ENCODE results near the gene MATN1.

Gene MATN1

DNA sequence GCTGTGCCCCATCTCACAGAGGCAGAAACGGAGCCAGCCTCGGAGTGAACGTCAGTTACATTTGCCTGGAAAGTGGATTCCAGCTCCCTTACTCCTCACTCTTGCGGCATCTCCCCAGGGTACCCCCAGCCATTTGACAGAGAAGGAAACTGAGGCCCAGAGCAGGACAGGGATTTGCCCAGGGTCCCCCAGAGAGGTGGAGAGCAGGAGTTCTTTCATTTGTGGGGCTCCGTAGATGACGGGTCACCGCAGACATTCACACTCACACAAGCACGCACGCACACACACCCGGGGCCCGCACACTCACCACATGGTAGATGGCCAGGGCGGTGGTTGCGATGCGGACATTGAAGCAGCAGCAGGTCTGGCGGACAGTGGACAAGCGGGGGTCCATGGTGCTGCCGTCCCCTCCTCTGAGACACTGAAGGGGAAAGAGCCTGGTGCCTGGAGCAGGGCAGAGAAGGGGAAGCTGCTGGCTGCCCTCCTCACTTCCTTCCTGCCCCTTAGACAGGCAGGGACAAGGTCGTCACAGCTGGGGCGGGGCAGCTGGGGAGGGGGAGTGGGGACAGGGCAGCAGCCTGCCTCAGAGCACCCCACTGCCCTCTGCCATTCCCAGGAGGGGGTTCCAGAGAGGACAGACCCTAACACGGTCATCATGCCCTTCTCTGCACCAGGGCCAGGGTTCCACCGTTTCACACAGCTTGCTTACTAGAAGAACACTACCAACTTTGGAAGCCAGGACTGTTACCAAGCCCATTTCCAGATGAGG lies 34.2 kb upstream of the MATN1 start, which contains the start of gene LAPTM5:
Gene LAPTM5, minus strand, starts transcription at position 423 of the 769 bp plus-strand sequence. Its CDS starts 29 bp downstream, at position 394.
- Histone ChIP-seq H3K36me3 (ENCODE audit: control insufficient read depth in 5 of 5, insufficient read depth in 5 of 5, low read length in 5 of 5) (no peaks in the 10 kb centered on the region), H3K4me1 (ENCODE audit: control insufficient read depth in 5 of 5, insufficient read depth in 5 of 5, low read length in 5 of 5) (peaks cover 9 to 92% (median 52%) of the 10 kb centered on the region in 5 donors), H3K4me3 (ENCODE audit: low read depth in 1 of 5, low read length in 5 of 5) (peak within 1 kb of the TSS; percentile 52 to 80 (median 70)), H3K9me3 (ENCODE audit: control insufficient read depth in 5 of 5, low read length in 5 of 5) (no peaks in the 10 kb centered on the region), H3K27ac (ENCODE audit: low read depth, low read length) (peak within 1 kb of the TSS; percentile 78), H3K9ac (ENCODE audit: low read length in 5 of 5) (peak within 1 kb of the TSS; percentile 22 to 80 (median 67)), H3K27me3 (ENCODE audit: control insufficient read depth in 5 of 5, insufficient read depth in 4 of 5, low read length in 5 of 5) (no peaks in the 10 kb centered on the region)

DNA sequence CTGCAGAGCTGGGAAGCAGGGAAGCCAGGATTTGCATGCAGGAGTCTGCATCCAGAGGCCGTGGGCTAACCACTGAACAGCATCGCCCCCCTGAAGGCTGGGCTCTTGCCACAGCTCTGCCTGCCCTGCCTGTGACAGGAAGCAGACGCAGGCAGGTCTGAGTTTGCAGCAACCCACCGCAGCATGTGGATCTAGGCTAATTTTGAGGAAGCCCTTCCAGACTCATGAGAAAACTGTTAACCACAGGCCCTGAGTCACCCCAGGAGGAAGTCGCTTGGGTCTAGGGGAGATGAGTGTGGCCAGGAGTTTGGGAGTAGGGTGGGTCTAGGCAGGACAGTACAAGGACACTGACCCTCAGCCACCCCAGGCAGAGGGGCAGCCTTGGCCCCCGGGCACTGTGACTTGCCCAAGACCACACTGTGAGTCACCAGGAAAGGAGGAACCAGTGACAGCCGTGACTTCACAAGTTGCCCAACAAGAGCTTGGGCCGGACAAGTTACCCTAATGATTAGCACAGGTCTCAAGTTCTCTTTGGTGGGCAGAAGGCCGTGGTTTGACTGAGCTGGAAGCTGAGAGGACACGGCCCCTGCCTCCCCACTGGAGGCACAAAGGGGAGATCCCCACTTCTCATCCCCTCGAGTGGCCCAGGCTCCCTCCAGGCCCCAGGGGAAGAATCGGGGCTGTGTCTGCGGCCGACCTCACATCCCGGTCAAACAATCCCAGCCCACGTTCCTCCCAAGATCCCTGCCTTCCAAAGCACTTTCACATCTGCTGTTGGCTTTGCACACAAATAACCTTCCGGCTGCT lies 33.4 kb upstream of the MATN1 start:
- no peaks in the 10 kb centered on the region for H3K36me3 ChIP-seq (ENCODE audit: control insufficient read depth in 5 of 5, insufficient read depth in 5 of 5, low read length in 5 of 5)
- H3K4me1 ChIP-seq (ENCODE audit: control insufficient read depth in 5 of 5, insufficient read depth in 5 of 5, low read length in 5 of 5), result peaks cover 6 to 92% (median 44%) of the 10 kb centered on the region in 5 donors
- peak overlapping the region; percentile 52 to 80 (median 70) for H3K4me3 ChIP-seq (ENCODE audit: low read depth in 1 of 5, low read length in 5 of 5)
- H3K9me3 ChIP-seq (ENCODE audit: control insufficient read depth in 5 of 5, low read length in 5 of 5), result no peaks in the 10 kb centered on the region
- H3K27ac ChIP-seq (ENCODE audit: low read depth, low read length), result peak overlapping the region; percentile 78
- no peaks in the 10 kb centered on the region for H3K27me3 ChIP-seq (ENCODE audit: control insufficient read depth in 5 of 5, insufficient read depth in 4 of 5, low read length in 5 of 5)
- H3K9ac ChIP-seq (ENCODE audit: low read length in 5 of 5), result peak overlapping the region; percentile 22 to 80 (median 67)

DNA sequence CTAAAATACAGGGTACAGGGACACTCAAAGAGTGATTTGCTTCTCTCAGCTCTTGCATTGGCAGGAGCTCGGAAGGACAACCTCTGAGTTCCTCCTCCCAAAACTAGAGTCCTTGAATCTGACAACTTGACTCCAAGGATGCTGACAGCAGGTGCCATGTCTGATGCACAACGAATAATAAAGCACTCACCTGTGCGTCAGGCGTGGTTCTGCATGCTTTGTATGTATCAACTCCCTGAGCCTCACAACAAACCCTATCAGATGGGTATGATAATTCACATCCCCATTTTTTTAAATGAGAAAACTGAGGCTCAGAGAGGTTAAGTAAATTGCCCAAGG lies 32.8 kb upstream of the MATN1 start:
- Histone ChIP-seq H3K9ac (ENCODE audit: low read length in 5 of 5) (peak overlapping the region in 2 of 5 donors; percentile 67 to 80), H3K9me3 (ENCODE audit: control insufficient read depth in 5 of 5, low read length in 5 of 5) (no peaks in the 10 kb centered on the region), H3K36me3 (ENCODE audit: control insufficient read depth in 5 of 5, insufficient read depth in 5 of 5, low read length in 5 of 5) (no peaks in the 10 kb centered on the region), H3K4me3 (ENCODE audit: low read depth in 1 of 5, low read length in 5 of 5) (peak overlapping the region; percentile 32 to 73 (median 69)), H3K27me3 (ENCODE audit: control insufficient read depth in 5 of 5, insufficient read depth in 4 of 5, low read length in 5 of 5) (no peaks in the 10 kb centered on the region), H3K27ac (ENCODE audit: low read depth, low read length) (peak overlapping the region; percentile 78), H3K4me1 (ENCODE audit: control insufficient read depth in 5 of 5, insufficient read depth in 5 of 5, low read length in 5 of 5) (peaks cover 2 to 92% (median 41%) of the 10 kb centered on the region in 5 donors)

DNA sequence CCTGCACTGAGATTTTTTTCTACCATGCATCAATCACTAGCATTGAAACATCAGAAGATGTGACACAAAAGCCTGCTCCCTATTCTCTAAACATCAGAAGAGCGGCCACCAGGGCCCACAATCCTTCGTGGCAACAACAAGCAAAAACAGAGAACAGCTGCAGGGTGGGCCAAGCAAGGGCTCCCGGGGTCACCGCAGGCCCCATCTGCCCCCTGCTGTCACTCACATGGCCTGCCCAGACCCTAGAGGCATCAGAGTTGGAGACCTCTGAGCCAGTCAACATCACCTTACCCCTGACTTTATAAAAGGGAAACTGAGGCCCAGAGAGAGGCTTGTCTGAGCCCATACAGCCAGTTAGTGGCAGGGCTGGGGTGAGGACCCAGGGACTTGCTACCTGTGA lies 32.4 kb upstream of the MATN1 start:
- Histone ChIP-seq H3K27me3 (ENCODE audit: control insufficient read depth in 5 of 5, insufficient read depth in 4 of 5, low read length in 5 of 5) (peaks cover 0 to 2% (median 0%) of the 10 kb centered on the region in 5 donors), H3K36me3 (ENCODE audit: control insufficient read depth in 5 of 5, insufficient read depth in 5 of 5, low read length in 5 of 5) (no peaks in the 10 kb centered on the region), H3K9me3 (ENCODE audit: control insufficient read depth in 5 of 5, low read length in 5 of 5) (no peaks in the 10 kb centered on the region), H3K27ac (ENCODE audit: low read depth, low read length) (peak overlapping the region; percentile 78), H3K4me1 (ENCODE audit: control insufficient read depth in 5 of 5, insufficient read depth in 5 of 5, low read length in 5 of 5) (peaks cover 2 to 92% (median 43%) of the 10 kb centered on the region in 5 donors), H3K4me3 (ENCODE audit: low read depth in 1 of 5, low read length in 5 of 5) (peak overlapping the region; percentile 32 to 73 (median 69)), H3K9ac (ENCODE audit: low read length in 5 of 5) (peak overlapping the region in 2 of 5 donors; percentile 67 to 80)

DNA sequence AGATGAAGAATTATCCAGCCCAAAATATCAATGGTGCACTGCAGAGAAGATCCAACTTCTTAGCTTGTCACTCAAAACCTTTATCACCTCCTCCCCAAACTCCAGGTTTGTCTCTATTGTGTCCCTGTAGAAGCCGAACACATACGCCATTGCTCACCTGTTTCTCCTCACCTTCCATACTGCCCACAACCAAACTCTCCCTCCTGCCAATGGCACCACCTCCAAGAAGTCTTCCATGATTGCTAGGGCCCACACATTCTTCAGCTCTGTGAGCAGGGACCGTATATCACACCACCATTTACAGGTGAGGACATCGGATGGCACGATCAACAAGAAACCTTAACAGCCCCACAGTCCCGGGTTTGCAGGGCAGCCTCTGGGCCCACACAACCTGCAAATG lies 31.9 kb upstream of the MATN1 start:
- Histone ChIP-seq H3K27ac (ENCODE audit: low read depth, low read length) (no peak overlapping the region), H3K36me3 (ENCODE audit: control insufficient read depth in 5 of 5, insufficient read depth in 5 of 5, low read length in 5 of 5) (no peaks in the 10 kb centered on the region), H3K4me1 (ENCODE audit: control insufficient read depth in 5 of 5, insufficient read depth in 5 of 5, low read length in 5 of 5) (peaks cover 2 to 92% (median 47%) of the 10 kb centered on the region in 5 donors), H3K4me3 (ENCODE audit: low read depth in 1 of 5, low read length in 5 of 5) (peak overlapping the region in 3 of 5 donors; percentile 19 to 73 (median 70)), H3K27me3 (ENCODE audit: control insufficient read depth in 5 of 5, insufficient read depth in 4 of 5, low read length in 5 of 5) (peaks cover 0 to 3% (median 0%) of the 10 kb centered on the region in 5 donors), H3K9ac (ENCODE audit: low read length in 5 of 5) (no peak overlapping the region), H3K9me3 (ENCODE audit: control insufficient read depth in 5 of 5, low read length in 5 of 5) (no peaks in the 10 kb centered on the region)

DNA sequence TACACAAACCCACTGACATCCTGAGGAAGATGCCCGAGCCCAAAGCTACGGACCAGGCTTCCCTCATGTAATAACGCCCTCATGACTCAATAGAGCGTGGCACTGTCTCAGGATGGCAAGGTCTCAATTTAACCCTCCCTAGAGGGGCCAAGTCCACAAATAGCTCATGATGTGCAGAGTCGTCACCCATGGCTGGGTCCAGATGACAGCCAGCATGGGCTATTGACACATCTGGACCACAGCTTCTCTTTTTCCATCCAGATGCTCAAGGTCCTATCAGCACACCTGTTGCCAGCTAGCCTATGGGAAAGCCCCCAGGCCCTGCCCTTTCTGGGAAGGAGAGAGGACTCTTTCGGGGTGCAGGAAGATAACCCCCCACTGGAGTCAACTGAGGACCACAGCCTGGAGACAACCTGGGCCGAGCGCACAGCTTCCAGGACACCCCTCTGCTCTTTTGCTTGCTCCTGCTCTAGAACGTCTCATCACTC lies 31.3 kb upstream of the MATN1 start:
- Histone ChIP-seq H3K27ac (ENCODE audit: low read depth, low read length) (no peak overlapping the region), H3K9me3 (ENCODE audit: control insufficient read depth in 5 of 5, low read length in 5 of 5) (no peaks in the 10 kb centered on the region), H3K36me3 (ENCODE audit: control insufficient read depth in 5 of 5, insufficient read depth in 5 of 5, low read length in 5 of 5) (no peaks in the 10 kb centered on the region), H3K4me1 (ENCODE audit: control insufficient read depth in 5 of 5, insufficient read depth in 5 of 5, low read length in 5 of 5) (peaks cover 2 to 92% (median 53%) of the 10 kb centered on the region in 5 donors), H3K9ac (ENCODE audit: low read length in 5 of 5) (no peak overlapping the region), H3K4me3 (ENCODE audit: low read depth in 1 of 5, low read length in 5 of 5) (peak overlapping the region in 2 of 5 donors; percentile 70 to 73), H3K27me3 (ENCODE audit: control insufficient read depth in 5 of 5, insufficient read depth in 4 of 5, low read length in 5 of 5) (peaks cover 0 to 3% (median 0%) of the 10 kb centered on the region in 5 donors)

DNA sequence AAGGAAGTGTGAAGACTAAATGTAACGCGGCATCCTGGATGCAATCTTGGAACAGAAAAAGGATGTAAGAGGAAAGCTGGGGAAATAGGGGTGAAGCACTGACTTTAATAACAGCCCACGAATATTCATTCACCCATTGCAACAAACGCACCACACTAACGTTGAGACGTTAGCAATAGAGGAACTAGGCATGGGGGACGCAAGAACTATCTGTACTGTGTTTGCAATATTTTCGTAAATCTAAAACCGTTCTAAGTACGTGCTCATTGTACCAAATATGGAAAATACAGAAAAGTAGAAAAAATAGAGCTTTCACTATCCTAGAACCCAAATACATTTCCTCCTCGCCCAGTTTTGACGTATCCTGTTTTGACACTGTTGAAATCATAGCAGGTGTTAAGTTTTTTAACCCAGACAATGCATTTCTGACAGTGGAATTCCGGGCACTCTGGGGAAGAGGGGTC lies 30.3 kb upstream of the MATN1 start:
- no peak overlapping the region for H3K27ac ChIP-seq (ENCODE audit: low read depth, low read length)
- H3K27me3 ChIP-seq (ENCODE audit: control insufficient read depth in 5 of 5, insufficient read depth in 4 of 5, low read length in 5 of 5), result peaks cover 0 to 3% (median 0%) of the 10 kb centered on the region in 5 donors
- H3K4me3 ChIP-seq (ENCODE audit: low read depth in 1 of 5, low read length in 5 of 5), result peak overlapping the region in 2 of 5 donors; percentile 23 to 43
- H3K9me3 ChIP-seq (ENCODE audit: control insufficient read depth in 5 of 5, low read length in 5 of 5), result no peaks in the 10 kb centered on the region
- peak overlapping the region in 1 of 5 donors; percentile 46 for H3K9ac ChIP-seq (ENCODE audit: low read length in 5 of 5)
- H3K36me3 ChIP-seq (ENCODE audit: control insufficient read depth in 5 of 5, insufficient read depth in 5 of 5, low read length in 5 of 5), result no peaks in the 10 kb centered on the region
- peaks cover 2 to 95% (median 60%) of the 10 kb centered on the region in 5 donors for H3K4me1 ChIP-seq (ENCODE audit: control insufficient read depth in 5 of 5, insufficient read depth in 5 of 5, low read length in 5 of 5)

DNA sequence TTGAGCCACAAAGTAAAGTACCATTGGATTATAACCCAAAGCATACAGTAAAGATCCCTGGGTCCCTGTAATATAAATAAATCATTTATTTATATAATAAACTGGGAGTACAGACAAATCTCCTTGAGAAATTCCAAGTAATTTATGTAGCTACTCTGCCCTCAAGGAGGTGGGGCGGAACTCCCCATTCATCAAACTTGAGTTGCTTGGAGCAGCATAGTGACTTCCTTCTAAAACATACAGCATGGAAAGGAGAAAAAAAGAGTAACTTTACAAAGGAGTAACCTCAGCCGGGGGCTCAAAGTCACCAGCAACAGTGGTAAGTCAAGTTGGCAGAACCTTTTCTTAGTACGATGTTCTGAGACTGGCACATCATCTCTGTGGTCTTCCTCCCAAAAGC lies 29.7 kb upstream of the MATN1 start:
- peak overlapping the region in 1 of 5 donors; percentile 43 for H3K4me3 ChIP-seq (ENCODE audit: low read depth in 1 of 5, low read length in 5 of 5)
- H3K4me1 ChIP-seq (ENCODE audit: control insufficient read depth in 5 of 5, insufficient read depth in 5 of 5, low read length in 5 of 5), result peaks cover 2 to 95% (median 60%) of the 10 kb centered on the region in 5 donors
- H3K9ac ChIP-seq (ENCODE audit: low read length in 5 of 5), result peak overlapping the region in 1 of 5 donors; percentile 46
- H3K27me3 ChIP-seq (ENCODE audit: control insufficient read depth in 5 of 5, insufficient read depth in 4 of 5, low read length in 5 of 5), result peaks cover 0 to 3% (median 0%) of the 10 kb centered on the region in 5 donors
- H3K27ac ChIP-seq (ENCODE audit: low read depth, low read length), result no peak overlapping the region
- H3K9me3 ChIP-seq (ENCODE audit: control insufficient read depth in 5 of 5, low read length in 5 of 5), result no peaks in the 10 kb centered on the region
- H3K36me3 ChIP-seq (ENCODE audit: control insufficient read depth in 5 of 5, insufficient read depth in 5 of 5, low read length in 5 of 5), result peaks cover 0 to under 1% (median 0%) of the 10 kb centered on the region in 5 donors

DNA sequence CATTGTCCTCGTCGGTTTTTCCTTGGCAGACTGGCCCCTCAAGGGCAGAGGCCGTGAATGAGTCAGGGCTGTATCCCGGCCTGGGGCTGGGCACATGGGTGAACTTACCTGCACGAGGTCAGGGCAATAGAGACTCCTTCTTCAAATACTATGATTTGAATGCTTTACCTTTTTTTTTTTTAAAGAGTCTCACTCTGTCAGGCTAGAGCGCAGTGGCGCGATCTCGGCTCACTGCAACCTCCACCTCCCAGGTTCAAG lies 29.2 kb upstream of the MATN1 start:
- H3K27me3 ChIP-seq (ENCODE audit: control insufficient read depth in 5 of 5, insufficient read depth in 4 of 5, low read length in 5 of 5), result peaks cover 0 to 6% (median 0%) of the 10 kb centered on the region in 5 donors
- H3K9me3 ChIP-seq (ENCODE audit: control insufficient read depth in 5 of 5, low read length in 5 of 5), result no peaks in the 10 kb centered on the region
- H3K36me3 ChIP-seq (ENCODE audit: control insufficient read depth in 5 of 5, insufficient read depth in 5 of 5, low read length in 5 of 5), result peaks cover 0 to 3% (median 0%) of the 10 kb centered on the region in 5 donors
- no peak overlapping the region for H3K9ac ChIP-seq (ENCODE audit: low read length in 5 of 5)
- peaks cover 2 to 95% (median 63%) of the 10 kb centered on the region in 5 donors for H3K4me1 ChIP-seq (ENCODE audit: control insufficient read depth in 5 of 5, insufficient read depth in 5 of 5, low read length in 5 of 5)
- no peak overlapping the region for H3K27ac ChIP-seq (ENCODE audit: low read depth, low read length)
- H3K4me3 ChIP-seq (ENCODE audit: low read depth in 1 of 5, low read length in 5 of 5), result no peak overlapping the region
